ENCODE results near the gene MINPP1.

MINPP1 gene

GRCh38 chr10:87505366-87506111, 846 bp downstream of the MINPP1 start:
- 0 out of 2 replicates have a peak, but pooled peaks cover 2% of the 10 kb centered on the region for H3F3A ChIP-seq (ENCODE audit: insufficient read depth, low read length)
- H3K4me1 ChIP-seq (ENCODE audit: insufficient read depth, low read length, severe bottlenecking) = peaks cover 34% of the 10 kb centered on the region
- no peaks in the 10 kb centered on the region for H4K20me1 ChIP-seq (ENCODE audit: insufficient read depth, low read length)
- H3K79me2 ChIP-seq (ENCODE audit: insufficient read depth, low read length) = no peaks in the 10 kb centered on the region
- peak; percentile 59 for TF ChIP-seq CTCF (IDR thresholded peaks at IDR 0.05; ENCODE audit: low read length)
- no peak for TF ChIP-seq EZH2 (IDR thresholded peaks at IDR 0.05; ENCODE audit: borderline replicate concordance, low read length)
- H3K36me3 ChIP-seq (ENCODE audit: insufficient read depth, low read length) = 0 out of 2 replicates have a peak, but pooled peaks cover 12% of the 10 kb centered on the region
- H3K27ac ChIP-seq (ENCODE audit: low read depth, low read length, poor library complexity, severe bottlenecking) = no peak overlapping the region
- H3K4me2 ChIP-seq (ENCODE audit: low read length) = peak overlapping the region; percentile 80
- H3K9me2 ChIP-seq (ENCODE audit: low read depth, low read length) = no peaks in the 10 kb centered on the region
- H3K9me3 ChIP-seq (ENCODE audit: low read length) = no peaks in the 10 kb centered on the region
- H2AFZ ChIP-seq (ENCODE audit: low read length) = no peak overlapping the region
- H3K4me3 ChIP-seq (ENCODE audit: low read depth, low read length, poor library complexity, severe bottlenecking) = peak overlapping the region; percentile 73
- H3K9ac ChIP-seq (ENCODE audit: low read length) = peak overlapping the region; percentile 64
- H3K27me3 ChIP-seq (ENCODE audit: insufficient read depth, low read length) = no peaks in the 10 kb centered on the region

GRCh38 chr10:87506956-87507355, 2.3 kb downstream of the MINPP1 start:
- Histone ChIP-seq H4K20me1 (ENCODE audit: insufficient read depth, low read length) (no peaks in the 10 kb centered on the region), H3K4me2 (ENCODE audit: low read length) (peak overlapping the region; percentile 80), H3K79me2 (ENCODE audit: insufficient read depth, low read length) (no peaks in the 10 kb centered on the region), H3K9me2 (ENCODE audit: low read depth, low read length) (no peaks in the 10 kb centered on the region), H3K27me3 (ENCODE audit: insufficient read depth, low read length) (no peaks in the 10 kb centered on the region), H3K36me3 (ENCODE audit: insufficient read depth, low read length) (peaks cover 15% of the 10 kb centered on the region; the same call in 1 of the 2 replicates), H3K4me1 (ENCODE audit: insufficient read depth, low read length, severe bottlenecking) (peaks cover 34% of the 10 kb centered on the region), H3K9ac (ENCODE audit: low read length) (no peak overlapping the region), H3K4me3 (ENCODE audit: low read depth, low read length, poor library complexity, severe bottlenecking) (peak overlapping the region; percentile 73), H3F3A (ENCODE audit: insufficient read depth, low read length) (0 out of 2 replicates have a peak, but pooled peaks cover 2% of the 10 kb centered on the region), H2AFZ (ENCODE audit: low read length) (no peak overlapping the region), H3K9me3 (ENCODE audit: low read length) (no peaks in the 10 kb centered on the region), H3K27ac (ENCODE audit: low read depth, low read length, poor library complexity, severe bottlenecking) (no peak overlapping the region)
- TF ChIP-seq EZH2 (IDR thresholded peaks at IDR 0.05; ENCODE audit: borderline replicate concordance, low read length) = no peak
- no peak for TF ChIP-seq CTCF (IDR thresholded peaks at IDR 0.05; ENCODE audit: low read length)

- Histone ChIP-seq H3K4me3 (ENCODE audit: low read depth, low read length, poor library complexity, severe bottlenecking) (no peak overlapping the region), H3K27me3 (ENCODE audit: insufficient read depth, low read length) (no peaks in the 10 kb centered on the region), H2AFZ (ENCODE audit: low read length) (no peak overlapping the region), H3K79me2 (ENCODE audit: insufficient read depth, low read length) (no peaks in the 10 kb centered on the region), H3F3A (ENCODE audit: insufficient read depth, low read length) (0 out of 2 replicates have a peak, but pooled peaks cover 2% of the 10 kb centered on the region), H3K9ac (ENCODE audit: low read length) (no peak overlapping the region), H3K9me3 (ENCODE audit: low read length) (no peaks in the 10 kb centered on the region), H3K4me1 (ENCODE audit: insufficient read depth, low read length, severe bottlenecking) (peaks cover 34% of the 10 kb centered on the region), H3K36me3 (ENCODE audit: insufficient read depth, low read length) (peaks cover 19% of the 10 kb centered on the region; the same call in 1 of the 2 replicates), H3K9me2 (ENCODE audit: low read depth, low read length) (no peaks in the 10 kb centered on the region), H4K20me1 (ENCODE audit: insufficient read depth, low read length) (no peaks in the 10 kb centered on the region), H3K4me2 (ENCODE audit: low read length) (no peak overlapping the region), H3K27ac (ENCODE audit: low read depth, low read length, poor library complexity, severe bottlenecking) (no peak overlapping the region)
- TF ChIP-seq EZH2 (IDR thresholded peaks at IDR 0.05; ENCODE audit: borderline replicate concordance, low read length) (no peak), CTCF (IDR thresholded peaks at IDR 0.05; ENCODE audit: low read length) (no peak)
Observed at GRCh38 chr10:87507879-87508483, 3.3 kb downstream of the MINPP1 start.
